Omental fat pad (tissue), 4 donors: ENCODE measurements around the gene ARHGEF16. TPM values are rescaled to one million over a fixed set of nuclear protein-coding genes. Genes with fewer than 3 reads are reported as not detected.

Experiments used
- ATAC-seq: fragments of 150-250 bp; one replicate; pipeline ENCODE4 v1.9.1; 2016; ENCODE audit warnings: mild to moderate bottlenecking, moderate library complexity; ENCODE audit not compliant: low FRiP score
- DNase-seq: peaks from one replicate; pipeline ENCODE4 v3.0.0-alpha.2; 2019; ENCODE audit warnings: low spot score
- total RNA-seq, 4 donors: library from RNA; depleted of rRNA; stranded (reverse); fragments of >200 nt; gene quantifications; one replicate each; pipeline ENCODE4 v1.1.0, GENCODE V29; 2016
- TF ChIP-seq, protein P1 (sequence below), 3 donors: fragments of 450-650 bp; IDR thresholded peaks; one replicate each; pipeline ENCODE4 v1.5.1; 2016 to 2017; ENCODE audit warnings: antibody characterized with exemption in 3 of 3, mild to moderate bottlenecking in 3 of 3, moderate library complexity in 2 of 3

ARHGEF16 gene
- total RNA-seq, 4 donors from 2014 or later: 0.36 to 3.2 (median 1.9) TPM

- ATAC-seq: no peak
- TF ChIP-seq, protein P1, sequence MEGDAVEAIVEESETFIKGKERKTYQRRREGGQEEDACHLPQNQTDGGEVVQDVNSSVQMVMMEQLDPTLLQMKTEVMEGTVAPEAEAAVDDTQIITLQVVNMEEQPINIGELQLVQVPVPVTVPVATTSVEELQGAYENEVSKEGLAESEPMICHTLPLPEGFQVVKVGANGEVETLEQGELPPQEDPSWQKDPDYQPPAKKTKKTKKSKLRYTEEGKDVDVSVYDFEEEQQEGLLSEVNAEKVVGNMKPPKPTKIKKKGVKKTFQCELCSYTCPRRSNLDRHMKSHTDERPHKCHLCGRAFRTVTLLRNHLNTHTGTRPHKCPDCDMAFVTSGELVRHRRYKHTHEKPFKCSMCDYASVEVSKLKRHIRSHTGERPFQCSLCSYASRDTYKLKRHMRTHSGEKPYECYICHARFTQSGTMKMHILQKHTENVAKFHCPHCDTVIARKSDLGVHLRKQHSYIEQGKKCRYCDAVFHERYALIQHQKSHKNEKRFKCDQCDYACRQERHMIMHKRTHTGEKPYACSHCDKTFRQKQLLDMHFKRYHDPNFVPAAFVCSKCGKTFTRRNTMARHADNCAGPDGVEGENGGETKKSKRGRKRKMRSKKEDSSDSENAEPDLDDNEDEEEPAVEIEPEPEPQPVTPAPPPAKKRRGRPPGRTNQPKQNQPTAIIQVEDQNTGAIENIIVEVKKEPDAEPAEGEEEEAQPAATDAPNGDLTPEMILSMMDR (IDR thresholded peaks at IDR 0.05): no peak
- no peak for DNase-seq
Observed at GRCh38 chr1:3499611-3500010, 45.1 kb downstream of the ARHGEF16 start.

DNA sequence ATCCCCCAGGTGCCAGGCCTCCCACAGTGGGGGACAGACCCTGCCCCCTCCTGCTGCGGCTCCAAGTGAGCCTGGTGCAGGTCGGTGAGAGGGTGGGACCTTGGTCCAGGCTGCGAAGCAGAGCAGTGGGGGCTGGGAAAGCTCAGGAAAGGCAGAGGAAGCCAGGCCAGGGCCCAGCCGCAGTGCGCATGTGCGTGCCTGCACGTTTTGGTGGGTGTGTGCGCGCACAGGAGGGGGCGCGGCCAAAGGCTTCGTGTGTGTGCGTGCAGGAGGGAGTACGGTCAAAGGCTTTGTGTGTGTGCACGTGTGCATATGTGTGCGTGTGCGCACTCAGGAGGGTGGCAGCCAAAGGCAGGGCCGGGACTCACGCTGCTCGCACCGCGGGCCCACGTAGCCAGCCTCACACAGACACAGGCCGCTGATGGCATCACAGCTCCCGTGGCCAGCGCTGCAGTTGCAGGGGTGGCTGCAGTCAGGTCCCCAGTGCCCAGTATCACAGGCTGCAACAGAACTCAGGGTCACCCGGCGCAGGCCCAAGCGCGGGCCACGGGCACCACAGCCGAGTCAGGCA is 45.9 kb downstream of the ARHGEF16 start:
- no peak for DNase-seq
- TF ChIP-seq, protein P1 (IDR thresholded peaks at IDR 0.05): no peak
- ATAC-seq: no peak

DNA sequence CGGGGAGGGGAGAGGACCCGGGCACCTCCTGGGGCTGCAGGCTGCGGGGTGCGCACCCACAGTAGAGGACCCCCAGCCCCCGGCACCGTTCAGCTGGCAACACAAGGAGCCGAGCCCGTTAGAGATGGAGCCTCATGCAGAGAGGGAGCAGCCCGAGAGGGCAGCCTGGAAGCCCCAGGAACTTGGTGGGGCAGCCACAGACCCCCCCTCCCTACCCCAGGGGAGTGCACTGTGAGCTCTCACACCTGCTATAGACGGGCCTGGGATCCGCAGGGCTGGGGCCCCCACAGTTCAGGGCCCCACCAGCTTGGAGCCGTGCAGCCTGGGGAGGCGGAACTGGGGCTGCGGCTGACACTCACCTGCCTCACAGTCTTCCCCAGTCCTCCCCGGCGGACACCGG is 47.0 kb downstream of the ARHGEF16 start:
- no peak for DNase-seq
- TF ChIP-seq, protein P1 (IDR thresholded peaks at IDR 0.05): no peak
- no peak for ATAC-seq

- peak; percentile 58 for DNase-seq
- peak; percentile 65 for ATAC-seq
- TF ChIP-seq, protein P1 (IDR thresholded peaks at IDR 0.05): no peak
Observed at GRCh38 chr1:3501856-3502640, 47.6 kb downstream of the ARHGEF16 start.

GRCh38 chr1:3502641-3503524 is 48.4 kb downstream of the ARHGEF16 start:
- TF ChIP-seq, protein P1 (IDR thresholded peaks at IDR 0.05): no peak
- DNase-seq (no peak), ATAC-seq (no peak)

DNA sequence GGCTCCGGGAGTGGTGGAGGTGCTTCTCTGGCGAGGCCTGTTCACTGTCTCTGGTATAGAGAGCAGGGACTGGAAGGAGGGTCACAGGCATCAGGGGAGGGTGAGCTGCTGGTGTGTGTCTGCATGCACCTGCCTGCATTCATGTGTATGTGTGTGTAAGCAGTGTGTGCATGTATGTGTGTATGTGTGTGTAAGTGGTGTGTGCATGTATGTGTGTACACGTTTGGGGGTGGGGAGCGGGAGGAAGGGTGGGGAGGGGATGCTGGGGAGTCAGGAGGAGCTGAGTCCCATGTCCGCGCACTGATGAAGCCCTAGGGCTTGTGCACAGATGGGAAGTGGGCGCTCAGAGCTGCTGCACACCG is 49.0 kb downstream of the ARHGEF16 start:
- no peak for DNase-seq
- ATAC-seq: no peak
- TF ChIP-seq, protein P1 (IDR thresholded peaks at IDR 0.05): no peak
